Hypothalamus (tissue), 51 donors: Measurements from ENCODE around the gene LCP2.

Experiments
- DNase-seq, 51 donors: peaks; one replicate each; lab custom pipeline; 2025; lab: John Stamatoyannopoulos, UW

LCP2 gene

DNA sequence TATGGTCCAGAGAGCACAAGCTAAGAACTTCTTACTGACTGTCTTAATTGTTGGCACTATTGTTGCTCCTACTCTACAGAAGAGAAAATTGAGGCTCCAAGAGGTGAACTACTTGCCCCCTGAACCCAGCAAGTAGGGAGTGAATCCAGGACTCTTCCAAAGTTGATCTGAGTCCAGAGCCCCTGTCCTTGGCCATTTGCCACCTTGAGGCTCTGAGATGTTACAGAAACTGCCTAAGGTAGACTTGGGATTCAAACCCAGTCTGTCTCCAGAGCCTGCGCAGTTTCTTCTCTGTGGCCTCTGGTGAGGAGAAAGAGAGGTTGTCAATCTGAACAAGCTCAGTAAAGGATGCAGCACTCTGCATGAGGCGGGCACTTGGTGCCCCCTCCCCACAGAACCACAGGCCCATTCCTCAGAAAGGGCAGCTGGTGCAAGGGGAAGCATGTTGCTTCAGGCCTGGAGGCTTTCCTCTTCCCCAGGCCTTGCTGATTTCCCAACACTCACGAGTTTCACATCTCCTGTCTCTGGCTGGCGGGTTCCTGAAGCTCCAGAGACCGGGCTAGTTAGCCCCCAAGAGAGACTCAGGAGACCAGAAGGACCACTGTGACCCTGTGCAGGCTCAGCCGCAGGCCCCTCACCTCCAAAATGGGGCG lies 2.9 kb upstream of the LCP2 start:
- DNase-seq: peak in 6 of 51 donors; percentile 10 to 36 (median 17)

DNA sequence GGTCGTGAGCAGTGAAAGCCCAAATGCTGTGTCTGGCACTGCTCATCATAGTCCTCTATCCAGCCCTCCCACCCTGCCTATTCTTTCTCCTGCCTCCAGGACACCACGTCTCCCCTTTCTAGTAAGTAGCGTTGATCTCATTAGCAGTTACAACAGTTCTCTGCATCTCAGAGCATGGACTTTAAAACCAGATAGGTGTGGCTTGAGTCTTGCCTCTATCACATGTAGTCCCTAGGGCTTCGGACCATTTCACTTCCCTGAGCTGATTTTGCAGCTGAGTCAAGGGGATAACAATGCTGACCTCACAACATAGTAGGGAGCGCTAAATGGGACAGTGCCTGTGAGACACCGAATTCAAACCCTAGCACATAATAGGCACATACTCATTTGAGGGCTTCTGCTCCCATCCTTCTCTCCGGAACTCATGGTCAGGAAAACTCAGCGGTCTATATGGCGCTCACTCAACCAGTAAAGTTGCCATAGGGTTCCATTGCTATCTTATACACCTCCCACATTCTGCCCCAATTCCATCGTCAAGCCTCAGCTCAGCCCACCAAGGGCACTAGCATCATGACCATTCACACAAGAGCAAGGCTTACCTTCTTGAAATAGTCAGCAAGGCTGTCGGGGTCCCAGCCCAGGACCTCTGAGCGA lies 515 bp downstream of the LCP2 start:
- no peak for DNase-seq

DNA sequence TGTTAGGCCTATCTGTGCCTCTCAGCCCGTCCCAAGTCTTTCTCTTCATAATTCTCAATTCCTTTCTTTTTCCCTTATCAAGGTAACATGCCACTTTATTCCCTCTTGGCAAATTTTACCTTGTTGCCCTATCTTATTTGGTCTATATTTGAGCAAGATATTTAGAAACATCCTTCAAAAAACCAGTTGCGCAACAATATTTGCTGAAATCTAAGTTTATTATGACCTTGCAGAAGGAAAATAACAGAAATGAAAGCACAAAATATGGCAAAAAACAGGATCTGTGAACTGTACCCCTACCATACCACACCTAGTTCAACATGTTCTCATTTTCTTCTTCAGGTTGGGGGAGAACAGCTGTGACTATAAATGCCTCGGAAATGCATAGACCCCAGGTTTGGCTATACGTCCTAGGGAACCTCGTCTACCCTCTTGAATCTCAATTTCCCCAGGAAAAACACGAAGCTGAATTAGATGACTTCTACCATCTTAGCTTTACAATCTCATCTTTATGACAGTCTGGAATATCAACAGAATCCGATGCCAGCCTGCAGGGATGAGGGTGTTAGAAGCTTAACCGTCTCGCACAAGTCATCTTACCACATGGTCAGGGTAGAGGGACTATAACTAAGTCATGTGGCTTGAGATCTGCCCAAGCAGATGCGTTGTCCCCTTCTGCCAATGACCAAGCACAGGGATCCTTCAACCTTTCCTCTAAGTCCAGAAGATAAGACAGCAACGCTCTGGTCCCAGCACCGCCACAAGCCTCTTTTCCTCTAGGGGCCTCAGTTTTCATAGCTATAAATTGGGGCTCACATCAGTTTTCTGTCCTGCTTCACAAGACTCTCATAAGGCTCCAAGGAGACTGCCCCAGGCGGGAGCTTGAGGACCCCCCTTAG lies 1.3 kb downstream of the LCP2 start:
- no peak for DNase-seq

DNA sequence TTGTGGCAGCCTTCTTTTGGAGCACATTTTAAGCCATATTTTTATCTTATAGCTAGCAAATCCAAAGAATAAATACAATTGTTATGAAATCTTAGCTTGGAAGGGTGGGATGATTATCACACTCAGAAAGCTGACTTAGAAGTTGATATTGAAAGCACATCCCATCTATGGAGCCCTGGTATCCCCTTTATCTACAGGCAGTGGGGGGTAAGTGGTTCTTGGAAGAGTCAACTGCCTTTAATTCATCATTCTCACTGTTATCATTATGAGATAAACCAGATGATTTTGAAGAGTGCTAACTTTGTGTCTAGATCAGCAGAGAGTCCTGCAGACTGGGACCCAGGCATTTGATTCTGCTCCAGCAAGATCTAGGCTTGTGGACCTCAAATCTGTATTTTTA lies 3.0 kb downstream of the LCP2 start:
- DNase-seq: no peak

DNA sequence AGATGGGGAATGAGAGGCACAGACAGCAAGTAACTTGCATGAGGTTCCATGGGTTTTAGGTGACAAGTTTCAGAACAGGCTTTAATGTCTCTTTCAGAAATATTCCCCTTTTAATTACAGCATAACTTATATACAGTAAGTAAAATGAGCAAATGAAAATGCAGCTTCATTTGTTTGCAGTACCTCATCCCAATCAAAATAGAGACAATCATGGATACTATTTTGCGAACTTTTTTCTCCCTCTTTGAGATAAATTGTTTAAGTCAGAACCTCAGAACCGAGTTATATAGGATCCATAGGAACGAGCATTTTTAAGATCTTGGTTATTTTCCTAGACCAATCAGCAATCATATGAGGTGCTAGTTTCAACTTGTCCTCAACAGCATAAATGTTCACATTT lies 3.5 kb downstream of the LCP2 start:
- no peak for DNase-seq

DNA sequence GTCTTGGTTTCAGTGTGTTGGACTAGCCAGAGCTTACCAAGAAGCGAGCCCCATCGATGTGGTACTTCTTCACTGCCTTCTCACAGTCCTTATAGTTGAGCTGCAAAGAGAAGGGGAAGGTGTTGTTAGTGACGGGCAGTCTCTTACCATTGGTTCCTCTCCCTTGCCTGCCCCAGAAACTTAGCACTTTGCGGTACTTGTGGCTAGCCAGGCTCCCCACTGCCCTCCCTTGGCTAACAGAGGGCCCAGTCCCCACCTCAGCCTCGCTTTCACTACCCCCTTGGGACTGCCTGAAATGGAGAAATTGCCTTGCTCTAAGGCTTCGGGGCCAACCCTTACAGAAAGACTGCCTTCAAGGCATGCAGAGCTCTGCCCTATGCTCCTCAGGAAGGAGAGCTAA lies 4.3 kb downstream of the LCP2 start:
- DNase-seq: peak in 21 of 51 donors; percentile 11 to 50 (median 27)

DNA sequence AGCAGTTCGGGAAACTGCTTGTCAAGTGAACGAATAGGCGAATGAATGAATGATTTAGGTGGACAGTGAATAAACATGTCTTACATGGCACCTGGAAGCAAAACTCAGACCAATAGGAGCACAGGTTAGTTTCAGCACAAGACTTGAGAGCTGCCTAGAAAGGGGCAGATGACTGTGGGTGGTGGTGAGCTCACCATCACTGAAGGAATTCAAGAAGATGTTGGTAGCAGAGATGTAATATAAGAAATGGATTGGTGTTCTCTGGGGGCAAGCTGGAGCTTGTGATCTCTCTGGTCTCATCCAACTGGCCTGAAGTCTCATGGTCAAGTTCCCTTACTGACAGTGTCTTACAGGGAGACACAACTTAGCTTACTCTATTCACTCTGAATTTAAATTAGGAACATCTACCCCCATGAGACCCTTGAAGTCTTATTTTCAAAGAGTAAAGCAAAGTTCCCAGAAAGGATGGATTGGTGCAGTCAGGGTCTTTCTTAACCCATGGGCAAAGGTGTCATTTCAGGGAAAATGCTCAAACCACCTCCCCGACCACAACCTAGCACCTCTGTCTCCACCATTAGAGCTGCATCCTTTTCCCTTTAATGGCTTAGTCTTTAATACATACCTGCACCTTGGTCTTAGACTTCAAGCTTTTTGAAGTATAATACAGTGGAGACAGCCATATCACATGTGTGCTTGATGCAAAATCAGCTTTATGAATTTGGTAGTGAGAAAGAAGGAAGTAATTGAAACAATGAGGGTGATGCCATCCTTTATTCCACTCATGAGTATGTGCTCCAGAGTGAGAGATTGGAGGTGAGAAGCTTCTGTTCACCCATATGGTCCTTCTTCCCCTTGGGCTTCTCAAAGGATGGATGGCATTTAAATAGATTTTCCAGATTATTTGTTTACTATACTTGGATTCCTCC lies 5.1 kb downstream of the LCP2 start:
- no peak for DNase-seq

DNA sequence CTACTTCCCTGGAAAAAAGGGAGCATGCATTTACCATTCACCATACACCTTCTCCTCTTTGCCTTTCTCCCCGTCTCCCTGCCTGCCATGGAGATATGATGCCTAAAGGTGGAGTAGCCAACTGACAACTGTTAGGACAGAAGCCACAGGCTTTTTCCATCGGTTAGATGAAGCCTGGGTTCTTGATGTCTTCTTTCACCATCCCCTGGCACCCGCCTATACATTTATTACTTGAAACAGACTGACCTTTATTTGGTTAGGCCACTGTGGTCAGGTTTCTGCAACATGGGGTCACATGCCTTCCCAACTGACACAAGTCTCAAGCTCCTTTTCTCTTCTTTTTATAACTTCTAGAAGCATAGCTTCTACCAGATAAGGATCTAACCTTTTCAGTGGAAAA lies 7.1 kb downstream of the LCP2 start:
- DNase-seq: no peak

DNA sequence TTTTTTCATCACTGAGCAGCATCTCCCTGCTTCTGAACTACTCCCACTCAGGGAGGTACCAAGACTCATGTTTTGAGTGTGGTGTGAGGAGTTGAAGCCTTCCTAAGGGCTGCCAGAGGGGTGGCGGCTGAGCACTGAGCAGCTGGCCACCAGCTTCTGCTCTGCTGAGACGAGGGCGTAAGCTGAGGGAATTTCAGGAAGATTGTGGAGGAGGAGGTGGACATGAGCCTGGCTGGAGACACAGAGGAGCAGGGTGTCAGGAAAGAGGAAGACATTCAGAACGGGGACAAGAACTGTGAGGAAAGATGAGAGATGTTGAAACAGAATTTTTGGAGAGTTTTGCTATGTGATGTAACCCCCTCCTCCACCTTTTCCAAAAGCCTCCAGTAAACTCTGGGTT lies 7.8 kb downstream of the LCP2 start:
- DNase-seq: no peak

DNA sequence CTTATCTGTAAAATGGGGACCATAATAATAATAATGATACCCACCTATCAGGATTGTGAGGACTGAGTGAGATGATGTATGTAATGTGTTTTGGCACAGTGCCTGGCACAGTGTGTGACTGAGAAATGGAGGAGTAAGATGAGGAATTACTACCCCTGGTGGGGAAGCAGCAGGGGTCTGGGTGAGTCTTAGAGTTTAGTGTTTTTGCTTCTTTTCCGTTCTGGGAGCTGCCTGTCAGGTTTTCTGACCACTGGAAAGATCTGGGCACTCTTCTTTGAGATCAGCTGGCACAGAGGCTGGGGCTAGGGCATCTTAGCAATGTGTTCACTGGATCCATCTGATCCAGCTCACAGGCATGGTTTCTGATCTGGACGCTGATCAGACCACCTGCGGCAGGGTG lies 8.5 kb downstream of the LCP2 start:
- DNase-seq: no peak

DNA sequence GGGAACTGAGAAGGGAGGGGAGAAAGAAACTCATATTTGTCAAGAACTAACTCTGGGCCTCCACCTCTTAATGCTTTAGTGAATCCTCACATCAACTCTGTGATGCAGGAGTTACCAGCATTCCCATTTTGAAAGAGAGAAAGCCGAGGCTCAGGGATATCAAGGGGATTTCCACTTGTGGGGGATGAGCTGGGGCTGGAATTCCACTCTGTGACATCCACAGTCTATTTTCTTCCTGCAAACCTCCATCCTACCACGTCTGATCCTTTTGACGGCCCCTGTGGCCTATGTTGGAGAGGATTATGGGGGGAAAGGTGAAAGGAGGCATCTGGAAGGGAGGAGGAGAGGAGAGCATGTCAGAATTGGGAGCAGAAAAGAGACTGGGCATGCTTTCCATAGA lies 9.0 kb downstream of the LCP2 start:
- no peak for DNase-seq

DNA sequence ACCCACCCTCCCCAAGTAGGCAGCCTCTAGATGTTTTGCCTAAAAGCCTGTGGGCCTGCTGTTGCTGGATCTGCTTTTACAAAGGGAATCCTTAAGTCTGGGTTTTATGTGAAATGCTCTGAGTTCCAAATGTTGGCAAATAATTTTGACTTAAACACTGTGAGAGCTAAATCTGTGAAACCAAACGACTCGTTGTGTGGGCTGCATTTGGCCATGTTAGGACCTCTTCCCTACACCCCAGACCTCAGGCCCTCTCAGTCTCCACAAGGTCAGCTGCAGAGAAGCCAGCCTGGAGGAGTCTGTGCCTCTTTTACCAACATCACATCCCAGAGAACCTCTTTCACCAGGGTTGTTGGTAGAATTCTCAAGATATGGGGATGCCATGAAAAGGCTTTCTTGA lies 9.4 kb downstream of the LCP2 start:
- no peak for DNase-seq

DNA sequence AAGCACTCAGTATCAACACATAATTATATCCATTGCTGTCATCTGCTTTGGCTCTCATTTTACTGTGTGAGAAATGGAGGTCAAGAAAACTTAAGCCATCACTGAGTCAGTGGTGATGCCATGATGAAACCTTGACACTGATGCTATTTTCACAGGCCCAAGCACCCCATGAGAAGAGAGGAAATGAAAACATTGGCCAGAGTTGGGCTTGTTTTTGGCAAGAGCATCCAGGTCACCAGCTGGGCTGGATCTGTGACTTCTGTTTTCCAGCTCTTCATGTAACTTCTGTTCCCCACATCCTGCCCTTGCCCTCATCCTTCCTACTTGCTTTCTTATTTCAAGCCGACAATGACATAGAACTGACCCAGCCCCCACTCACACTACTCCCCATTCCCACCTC lies 10.0 kb downstream of the LCP2 start:
- DNase-seq: no peak

DNA sequence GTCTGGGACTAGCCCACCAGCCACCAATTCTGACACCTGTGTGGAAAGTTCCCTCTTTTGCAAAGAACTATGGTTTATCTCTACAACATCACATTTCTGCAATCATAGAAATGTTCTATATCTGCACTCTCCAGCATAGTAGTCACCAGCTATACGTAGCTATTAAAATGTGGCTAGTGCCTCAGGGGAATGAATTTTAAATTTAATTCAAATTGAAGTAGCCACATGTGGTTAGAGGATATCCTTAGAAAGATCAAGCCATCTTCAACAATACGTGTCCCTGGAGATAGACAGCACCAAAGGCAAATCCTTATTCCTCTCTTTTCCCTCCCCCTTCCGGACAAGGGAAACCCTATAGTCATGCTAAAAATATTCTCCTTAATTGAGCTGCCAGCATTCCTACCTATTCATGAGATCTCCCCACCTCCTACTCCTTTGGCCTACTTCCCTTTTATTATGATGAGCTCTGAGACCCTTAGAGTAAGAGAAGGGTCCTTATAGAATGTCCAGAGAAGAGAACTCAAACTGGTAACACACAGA lies 11.1 kb downstream of the LCP2 start:
- DNase-seq: no peak

DNA sequence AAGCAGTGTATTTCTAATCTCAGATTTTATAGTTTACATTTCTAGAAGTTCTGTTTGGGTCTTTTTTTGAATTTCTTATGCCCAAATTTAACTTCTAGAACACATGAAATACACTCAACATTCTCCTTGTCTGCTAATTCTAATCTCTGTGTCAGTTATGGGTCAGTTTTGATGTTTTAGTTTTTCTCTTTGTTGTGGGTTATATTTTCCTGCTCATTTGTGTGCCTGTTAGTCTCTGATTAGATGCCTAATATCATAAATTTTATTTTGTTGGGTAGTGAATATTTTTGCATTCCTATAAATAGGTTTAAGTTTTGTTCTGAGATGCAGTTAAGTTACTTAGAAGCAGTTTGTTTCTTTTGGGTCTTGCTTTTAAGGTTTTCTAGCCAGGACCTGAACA lies 12.4 kb downstream of the LCP2 start:
- no peak for DNase-seq

DNA sequence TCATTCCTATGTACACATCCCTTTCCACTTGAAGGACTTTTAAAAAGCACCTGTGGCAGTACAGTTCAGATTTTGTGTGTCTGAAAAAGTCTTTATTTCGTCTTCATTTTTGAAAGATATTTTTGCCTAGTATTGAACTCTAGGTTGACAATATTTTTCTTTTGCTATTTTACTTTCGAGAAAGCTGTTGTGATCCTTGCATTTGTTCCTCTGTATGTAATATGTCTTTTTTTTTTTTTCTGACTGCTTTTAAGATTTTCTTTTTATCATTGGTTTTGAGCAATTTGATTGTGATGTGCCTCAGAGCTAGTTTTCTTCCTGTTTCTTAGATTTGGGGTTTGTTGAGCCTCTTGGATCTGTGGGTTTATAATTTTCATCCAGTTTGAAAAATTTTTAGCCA lies 13.3 kb downstream of the LCP2 start:
- no peak for DNase-seq

DNA sequence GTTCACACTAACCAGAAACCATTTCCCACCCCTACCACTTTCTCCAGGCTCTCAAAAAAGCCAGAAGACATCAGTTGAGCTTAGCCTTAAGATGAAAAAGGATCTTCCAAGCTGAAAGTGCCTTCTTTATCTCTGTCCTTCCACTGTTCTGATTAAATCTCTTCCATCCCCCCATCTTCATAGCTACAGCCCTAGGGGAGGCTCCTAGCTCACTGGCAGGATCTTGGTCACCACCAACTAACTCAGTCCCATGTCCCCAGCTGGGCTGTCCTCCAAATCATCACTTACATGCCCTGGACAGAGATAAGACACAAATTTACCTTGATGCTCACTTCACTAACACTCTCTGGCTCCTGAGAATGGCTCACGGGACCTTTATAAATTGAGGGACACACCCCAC lies 14.3 kb downstream of the LCP2 start:
- DNase-seq: no peak

DNA sequence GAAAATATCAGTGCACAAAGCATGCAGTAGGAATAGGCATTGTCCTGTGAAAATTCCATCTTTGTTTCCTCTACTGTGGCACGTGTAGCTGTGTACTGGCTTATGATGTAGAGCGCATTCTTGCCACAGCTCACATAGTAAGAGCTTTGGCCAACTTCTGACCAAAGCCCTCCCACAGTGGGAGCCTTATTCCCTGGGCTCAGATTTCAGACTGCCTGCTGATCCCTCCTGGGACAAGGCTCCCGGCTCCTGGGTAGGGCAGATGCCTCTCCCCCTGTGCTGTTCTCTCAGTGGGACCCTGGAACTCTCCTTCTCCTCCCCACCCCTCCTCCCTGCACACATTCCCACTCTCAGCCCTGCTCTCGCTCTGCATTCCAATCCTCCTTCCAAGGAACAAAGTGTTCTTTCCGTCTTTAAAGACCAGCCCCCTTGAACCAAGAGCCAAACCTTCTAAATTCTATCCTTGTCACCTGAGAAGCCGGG lies 17.5 kb downstream of the LCP2 start:
- DNase-seq: no peak

DNA sequence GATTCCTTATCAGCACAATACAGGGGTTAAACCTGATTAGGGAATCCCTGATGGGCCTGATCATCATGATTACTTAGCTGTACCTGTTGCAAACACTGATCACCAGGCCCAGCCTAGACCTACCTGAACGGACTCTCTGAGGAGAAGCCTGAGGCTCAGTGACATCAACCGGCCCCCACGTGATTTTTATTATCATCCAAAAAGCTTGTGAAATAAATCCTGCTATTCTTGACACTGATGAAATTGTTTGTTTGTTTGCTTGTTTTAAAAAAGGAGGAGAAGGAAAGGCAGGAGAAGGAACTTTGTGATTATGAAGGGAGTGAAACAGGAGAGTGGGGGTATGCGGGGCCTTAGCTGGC lies 18.1 kb downstream of the LCP2 start:
- no peak for DNase-seq
